ENCODE data around the gene SLC6A18. TPM values are rescaled to one million over a fixed set of nuclear protein-coding genes. Genes with fewer than 3 reads are reported as not detected.

The SLC6A18 gene
- total RNA-seq, 1 experiment from 2014 or later = not detected

GRCh38 chr5:1277781-1278180 lies 52.6 kb downstream of the SLC6A18 start:
- DNase-seq = no peak
- H3K27ac Mint-ChIP-seq (ENCODE audit: unreplicated experiment) = no peak overlapping the region
- no peak for TF ChIP-seq CTCF (IDR thresholded peaks at IDR 0.05; ENCODE audit: unreplicated experiment)
- H3K36me3 Mint-ChIP-seq (ENCODE audit: insufficient read depth, unreplicated experiment) = peaks cover 4% of the 10 kb centered on the region
- BruUV-seq (replicated peaks) = no TSS peak
- CTCF ChIA-PET = interaction anchor here (1.1 kb wide), 1 partner anchor 13 kb away, joined by 3 read pairs; no protein-coding TSS in a partner anchor
- H3K4me1 Mint-ChIP-seq (ENCODE audit: low read depth, unreplicated experiment) = no peaks in the 10 kb centered on the region
- intact Hi-C loops (cut with micrococcal nuclease; ENCODE audit: unreplicated experiment) = no loop called here
- H3K9me3 Mint-ChIP-seq (ENCODE audit: low read depth, unreplicated experiment) = no peaks in the 10 kb centered on the region
- no peaks in the 10 kb centered on the region for H3K27me3 Mint-ChIP-seq (ENCODE audit: unreplicated experiment)
- no peak overlapping the region for H3K4me3 Mint-ChIP-seq (ENCODE audit: low read depth, unreplicated experiment)

GRCh38 chr5:1278216-1278615 lies 53.0 kb downstream of the SLC6A18 start:
- Mint-ChIP-seq H3K27ac (ENCODE audit: unreplicated experiment) (no peak overlapping the region), H3K4me1 (ENCODE audit: low read depth, unreplicated experiment) (no peaks in the 10 kb centered on the region), H3K4me3 (ENCODE audit: low read depth, unreplicated experiment) (no peak overlapping the region), H3K36me3 (ENCODE audit: insufficient read depth, unreplicated experiment) (peaks cover 4% of the 10 kb centered on the region), H3K9me3 (ENCODE audit: low read depth, unreplicated experiment) (no peaks in the 10 kb centered on the region), H3K27me3 (ENCODE audit: unreplicated experiment) (no peaks in the 10 kb centered on the region)
- intact Hi-C loops (cut with micrococcal nuclease; ENCODE audit: unreplicated experiment) = no loop called here
- CTCF ChIA-PET = interaction anchor here (1.1 kb wide), 1 partner anchor 13 kb away, joined by 3 read pairs; no protein-coding TSS in a partner anchor
- no peak for DNase-seq
- BruUV-seq (replicated peaks) = no TSS peak
- no peak for TF ChIP-seq CTCF (IDR thresholded peaks at IDR 0.05; ENCODE audit: unreplicated experiment)

GRCh38 chr5:1278656-1279442 lies 53.7 kb downstream of the SLC6A18 start:
- no peak for TF ChIP-seq CTCF (IDR thresholded peaks at IDR 0.05; ENCODE audit: unreplicated experiment)
- Mint-ChIP-seq H3K4me1 (ENCODE audit: low read depth, unreplicated experiment) (no peaks in the 10 kb centered on the region), H3K9me3 (ENCODE audit: low read depth, unreplicated experiment) (no peaks in the 10 kb centered on the region), H3K27ac (ENCODE audit: unreplicated experiment) (no peak overlapping the region), H3K4me3 (ENCODE audit: low read depth, unreplicated experiment) (no peak overlapping the region), H3K27me3 (ENCODE audit: unreplicated experiment) (no peaks in the 10 kb centered on the region), H3K36me3 (ENCODE audit: insufficient read depth, unreplicated experiment) (peaks cover under 1% of the 10 kb centered on the region)
- CTCF ChIA-PET = no interaction called here
- BruUV-seq (replicated peaks) = no TSS peak
- no peak for DNase-seq
- intact Hi-C loops (cut with micrococcal nuclease; ENCODE audit: unreplicated experiment) = no loop called here

- H3K36me3 Mint-ChIP-seq (ENCODE audit: insufficient read depth, unreplicated experiment) = no peaks in the 10 kb centered on the region
- no TSS peak for BruUV-seq (replicated peaks)
- no peaks in the 10 kb centered on the region for H3K27me3 Mint-ChIP-seq (ENCODE audit: unreplicated experiment)
- TF ChIP-seq CTCF (IDR thresholded peaks at IDR 0.05; ENCODE audit: unreplicated experiment) = no peak
- H3K9me3 Mint-ChIP-seq (ENCODE audit: low read depth, unreplicated experiment) = no peaks in the 10 kb centered on the region
- no peak overlapping the region for H3K27ac Mint-ChIP-seq (ENCODE audit: unreplicated experiment)
- no peaks in the 10 kb centered on the region for H3K4me1 Mint-ChIP-seq (ENCODE audit: low read depth, unreplicated experiment)
- no peak for DNase-seq
- CTCF ChIA-PET = no interaction called here
- intact Hi-C loops (cut with micrococcal nuclease; ENCODE audit: unreplicated experiment) = no loop called here
- H3K4me3 Mint-ChIP-seq (ENCODE audit: low read depth, unreplicated experiment) = no peak overlapping the region
These were observed 54.4 kb downstream of the SLC6A18 start for GRCh38 chr5:1279443-1280151.
